Measurements from ENCODE around the gene HAPLN2.
A peak's percentile ranks its signal among the peaks of the same experiment; 100 is the strongest.
"Not testable (repeated sequence)": the region's sequence is repeated elsewhere in the genome, so short reads cannot be mapped to it uniquely, and the experiment has no call there.

HAPLN2 gene

GRCh38 chr1:156592158-156592909 is 26.9 kb upstream of the HAPLN2 start:
- DNase-seq = no peak

GRCh38 chr1:156592910-156593660 is 26.1 kb upstream of the HAPLN2 start:
- DNase-seq = no peak

GRCh38 chr1:156593661-156593989 is 25.6 kb upstream of the HAPLN2 start:
- no peak for DNase-seq

GRCh38 chr1:156594190-156594589 is 25.0 kb upstream of the HAPLN2 start:
- no peak for DNase-seq

- no peak for DNase-seq
Measured at GRCh38 chr1:156595016-156595415, 24.2 kb upstream of the HAPLN2 start.

GRCh38 chr1:156596426-156596825 is 22.8 kb upstream of the HAPLN2 start:
- no peak for DNase-seq

- DNase-seq = no peak
Measured at GRCh38 chr1:156598125-156598524, 21.1 kb upstream of the HAPLN2 start.

GRCh38 chr1:156598731-156599432 is 20.3 kb upstream of the HAPLN2 start:
- no peak for DNase-seq

- peak; percentile 8 for DNase-seq
Measured at GRCh38 chr1:156599811-156600210, 19.4 kb upstream of the HAPLN2 start.

- no peak for DNase-seq
Measured at GRCh38 chr1:156600733-156601121, 18.5 kb upstream of the HAPLN2 start.

- peak; percentile 86 for DNase-seq
Measured at GRCh38 chr1:156601122-156601830, 17.9 kb upstream of the HAPLN2 start, which contains the start of gene GPATCH4. Gene GPATCH4 (minus strand): TSS chr1:156601479.

- no peak for DNase-seq
Measured at GRCh38 chr1:156601892-156602291, 17.3 kb upstream of the HAPLN2 start.

GRCh38 chr1:156602557-156602993 is 16.6 kb upstream of the HAPLN2 start:
- no peak for DNase-seq

GRCh38 chr1:156607344-156607743 is 11.9 kb upstream of the HAPLN2 start:
- DNase-seq = not testable (repeated sequence)

GRCh38 chr1:156608036-156608674 is 11.1 kb upstream of the HAPLN2 start:
- DNase-seq = peak; percentile 79

- DNase-seq = peak; percentile 66
Measured at GRCh38 chr1:156608981-156609380, 10.2 kb upstream of the HAPLN2 start.

- DNase-seq = not testable (repeated sequence)
Measured at GRCh38 chr1:156610072-156610471, 9.1 kb upstream of the HAPLN2 start.

- DNase-seq = no peak
Measured at GRCh38 chr1:156612666-156613065, 6.5 kb upstream of the HAPLN2 start.

- DNase-seq = no peak
Measured at GRCh38 chr1:156615946-156616345, 3.3 kb upstream of the HAPLN2 start.

- DNase-seq = peak; percentile 57
Measured at GRCh38 chr1:156616463-156616862, 2.8 kb upstream of the HAPLN2 start.

GRCh38 chr1:156619582-156619955 is 354 bp downstream of the HAPLN2 start:
- DNase-seq = no peak

- DNase-seq = no peak
Measured at GRCh38 chr1:156622581-156623297, 3.5 kb downstream of the HAPLN2 start.
